GM19455 (cell line): ENCODE data around the gene MATK.
A peak's percentile ranks its signal among the peaks of the same experiment; 100 is the strongest.
"Not testable (repeated sequence)": the region's sequence is repeated elsewhere in the genome, so short reads cannot be mapped to it uniquely, and the experiment has no call there.

ENCODE experiments used
- ATAC-seq: cut with Tn5 transposase; IDR thresholded peaks from one replicate; pipeline ENCODE4 v1.9.1; 2021; ENCODE audit not compliant: unreplicated experiment

Gene MATK

DNA sequence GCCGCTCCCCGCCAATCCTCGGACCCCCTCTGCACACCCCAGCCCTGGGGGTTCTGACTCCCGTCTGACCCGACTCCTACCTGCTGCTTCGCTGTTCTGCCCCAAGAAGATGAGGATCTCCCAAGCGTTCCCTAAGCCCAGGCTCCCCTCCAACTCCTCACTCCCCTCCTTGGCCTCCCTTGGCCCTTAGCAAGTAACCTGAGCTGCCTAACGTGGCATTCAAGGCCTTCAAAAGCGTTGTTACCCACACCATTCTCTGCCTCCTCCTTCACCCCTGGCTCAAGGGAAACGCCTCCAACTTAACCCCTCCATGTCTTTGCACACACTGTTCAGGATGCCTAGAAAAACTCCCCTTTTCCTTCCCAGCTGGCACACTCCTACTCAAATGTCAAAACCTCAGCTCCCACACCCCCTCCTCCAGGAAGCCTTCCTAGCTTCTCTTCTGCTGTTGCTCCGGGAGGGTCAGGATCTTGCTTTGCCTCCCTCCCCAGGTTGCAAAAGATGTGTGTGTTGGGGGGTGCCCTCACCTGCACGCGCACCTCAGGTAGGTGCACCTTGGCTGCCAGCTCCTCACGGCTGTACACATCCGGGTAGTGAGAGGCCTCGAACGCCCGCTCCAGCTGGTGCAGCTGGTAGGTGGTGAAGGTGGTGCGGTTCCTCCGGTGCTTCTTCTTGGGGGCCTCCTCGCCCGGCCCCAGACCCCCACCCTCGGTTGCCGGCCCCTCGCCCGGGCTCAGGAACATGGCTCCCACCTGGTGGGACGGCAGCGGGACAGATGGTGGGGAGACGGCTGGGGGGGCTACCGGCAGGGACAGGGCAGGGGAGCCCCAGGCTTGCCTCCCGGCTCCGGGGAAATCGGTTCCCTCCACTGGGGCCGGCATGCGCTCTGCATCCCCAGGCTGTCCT is 14.9 kb downstream of the MATK start:
- no peak for ATAC-seq

DNA sequence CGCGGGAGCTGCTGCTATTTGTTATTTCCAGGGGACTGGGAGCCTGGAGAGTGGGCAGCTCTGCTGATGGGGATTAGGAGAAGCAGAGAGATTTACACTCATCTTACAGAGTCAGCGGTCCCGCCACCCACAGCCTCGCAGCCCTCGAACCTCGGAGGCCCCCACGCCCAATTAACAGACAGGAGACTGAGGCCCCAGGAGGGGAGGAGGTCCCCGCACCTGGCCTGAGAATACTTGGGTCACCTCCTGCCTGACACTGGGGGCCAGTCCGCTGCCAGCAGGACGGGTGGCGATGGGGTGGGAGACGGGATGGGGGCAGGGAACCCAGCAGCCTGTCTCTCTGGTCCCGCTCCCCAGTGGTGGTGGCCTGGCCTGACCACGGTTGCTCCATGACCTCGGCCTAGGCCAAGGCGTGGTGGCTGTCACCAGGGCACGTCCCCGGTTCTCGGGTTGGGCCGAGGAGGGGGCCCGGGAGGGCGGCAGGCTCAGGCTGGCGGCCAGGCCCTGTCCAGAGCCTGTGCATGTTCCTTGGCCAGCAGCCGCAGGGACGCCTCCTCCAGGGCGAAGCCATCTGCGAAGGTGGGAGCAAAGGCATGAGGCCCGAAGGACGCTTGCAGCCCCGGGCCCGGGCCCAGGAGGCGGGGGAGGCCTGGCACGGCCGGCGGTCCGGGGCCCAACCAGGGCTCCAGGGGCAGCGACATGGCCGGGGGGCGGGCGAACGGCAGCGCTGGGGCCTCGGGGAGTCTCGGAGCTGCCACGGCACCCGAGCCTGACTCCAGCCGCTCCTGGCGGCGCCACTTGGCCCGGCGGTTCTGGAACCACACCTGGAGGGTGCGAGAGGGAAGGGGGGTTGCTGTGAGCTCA is 15.8 kb downstream of the MATK start:
- ATAC-seq, result no peak

DNA sequence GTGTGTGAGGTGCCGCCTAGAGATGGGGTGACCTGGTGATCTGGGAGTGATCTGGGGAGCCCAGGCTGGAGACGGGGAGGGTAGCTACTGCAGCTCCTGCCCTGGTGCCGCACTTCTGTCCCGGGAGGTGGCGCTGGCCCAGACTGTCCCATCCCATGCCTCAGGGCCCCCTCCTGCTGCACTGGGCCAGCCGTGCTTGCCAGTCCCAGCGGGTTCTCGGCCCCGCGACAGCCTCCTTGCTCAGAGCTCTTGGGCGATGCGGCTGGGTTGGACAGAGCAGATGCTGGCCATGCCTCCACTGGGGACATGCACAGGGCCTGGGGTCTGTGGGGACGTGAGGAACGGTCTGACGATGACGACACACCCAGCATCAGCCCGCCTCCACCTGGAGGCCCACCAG is 16.7 kb downstream of the MATK start:
- ATAC-seq, result no peak

DNA sequence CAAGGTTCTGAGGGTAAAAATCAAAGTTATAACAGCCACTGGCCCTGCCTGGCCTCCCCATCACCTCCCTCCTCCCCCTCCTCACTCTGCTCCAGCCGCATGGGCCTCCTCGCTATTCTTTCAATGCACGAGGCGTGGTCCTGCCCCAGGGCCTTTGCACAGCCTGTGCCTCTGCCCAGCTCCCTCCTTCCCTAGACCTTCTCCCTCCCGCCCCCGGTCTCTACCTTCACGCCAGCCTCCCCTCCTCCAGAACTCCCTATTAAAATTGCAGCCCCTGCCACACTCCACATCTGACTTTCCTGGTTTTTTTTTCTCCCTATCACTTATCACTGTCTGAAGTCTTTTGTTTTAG is 17.5 kb downstream of the MATK start:
- no peak for ATAC-seq

DNA sequence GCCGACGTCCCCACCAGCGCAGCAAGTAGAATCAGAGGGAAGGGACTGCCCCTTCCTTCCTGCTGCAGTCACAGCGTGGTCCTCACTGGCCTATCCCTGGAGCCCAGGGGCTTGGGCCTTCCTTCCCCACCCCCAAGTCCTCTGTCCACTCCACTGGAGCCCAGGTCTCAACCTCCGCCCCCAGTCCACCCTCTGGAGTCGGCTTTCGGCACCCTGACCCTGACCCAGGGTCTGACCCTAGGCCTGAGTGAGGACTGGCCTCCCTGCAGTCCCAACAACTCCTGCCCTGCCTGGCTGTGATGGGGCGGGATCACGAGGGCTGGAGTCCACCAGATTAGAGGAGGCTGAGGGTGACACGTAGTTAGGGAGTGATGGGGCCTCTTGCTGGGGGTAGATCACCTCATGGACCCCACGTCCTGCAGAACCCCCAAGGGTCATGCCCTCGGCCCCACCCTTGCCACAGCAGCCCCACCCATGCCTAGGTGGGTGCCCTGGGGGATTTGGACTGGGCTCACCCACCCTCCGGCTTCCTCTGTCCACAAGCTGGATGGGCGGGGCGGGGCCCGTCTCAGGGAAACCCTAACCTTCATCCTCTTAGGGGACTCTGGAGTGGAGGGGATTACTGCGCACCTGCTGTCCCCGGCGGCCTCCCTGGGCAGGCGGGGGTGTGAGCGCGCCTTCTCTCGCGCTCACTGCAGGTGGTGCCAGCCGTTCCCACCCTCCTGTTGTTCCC is 18.0 kb downstream of the MATK start:
- ATAC-seq, result no peak

DNA sequence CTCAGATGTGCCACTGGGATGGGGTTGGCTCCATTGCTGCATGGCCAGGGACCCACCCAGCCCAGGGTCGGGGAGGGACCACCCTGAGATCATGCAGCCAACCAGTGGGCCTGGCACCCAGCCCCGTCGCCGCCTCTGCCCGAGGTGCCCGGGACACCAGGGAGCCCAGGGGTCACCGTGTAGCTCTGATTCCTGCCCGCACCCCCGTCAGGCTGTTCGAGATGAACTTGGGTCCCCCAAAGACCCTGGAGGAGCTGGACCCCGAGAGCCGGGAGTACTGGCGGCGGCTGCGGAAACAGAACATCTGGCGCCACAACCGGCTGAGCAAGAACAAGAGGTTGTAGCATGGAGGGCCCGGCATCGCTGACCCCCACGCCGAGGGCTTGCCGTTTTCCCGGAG is 19.1 kb downstream of the MATK start:
- no peak for ATAC-seq

DNA sequence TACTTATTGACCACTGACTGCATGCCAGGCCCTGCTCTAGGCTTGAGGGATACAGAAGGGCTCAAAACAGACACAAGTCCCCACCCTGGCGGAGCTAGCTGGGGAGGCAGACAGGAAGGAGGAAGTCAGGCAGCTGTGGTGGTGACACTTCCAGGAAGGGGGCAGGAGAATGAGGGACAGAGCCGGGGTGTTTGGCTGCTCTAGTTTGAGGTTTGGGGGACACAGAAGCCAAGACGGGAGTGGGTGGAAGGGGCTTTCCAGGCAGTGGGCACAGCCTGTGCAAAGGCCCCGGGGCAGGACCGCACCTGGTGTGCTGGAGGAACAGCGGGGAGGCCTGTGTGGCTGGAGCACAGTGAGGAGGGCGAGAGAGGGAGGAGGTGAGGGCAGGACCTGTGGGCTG is 19.7 kb downstream of the MATK start:
- ATAC-seq, result no peak

DNA sequence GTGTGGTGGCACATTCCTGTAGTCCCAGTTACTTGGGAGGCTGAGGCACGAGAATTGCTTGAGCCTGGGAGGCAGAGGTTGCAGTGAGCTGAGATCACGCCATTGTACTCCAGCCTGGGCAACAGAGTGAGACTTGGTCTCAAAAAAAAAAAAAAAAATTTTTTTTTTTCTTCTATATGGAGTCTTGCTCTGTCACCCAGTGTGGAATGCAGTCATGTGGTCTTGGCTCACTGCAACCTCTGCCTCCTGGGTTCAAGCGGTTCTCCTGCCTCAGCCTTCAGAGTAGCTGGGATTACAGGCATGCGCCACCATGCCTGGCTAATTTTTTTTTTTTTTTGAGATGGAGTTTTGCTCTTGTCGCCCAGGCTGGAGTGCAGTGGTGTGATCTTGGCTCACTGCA is 20.4 kb downstream of the MATK start:
- ATAC-seq, result not testable (repeated sequence)

DNA sequence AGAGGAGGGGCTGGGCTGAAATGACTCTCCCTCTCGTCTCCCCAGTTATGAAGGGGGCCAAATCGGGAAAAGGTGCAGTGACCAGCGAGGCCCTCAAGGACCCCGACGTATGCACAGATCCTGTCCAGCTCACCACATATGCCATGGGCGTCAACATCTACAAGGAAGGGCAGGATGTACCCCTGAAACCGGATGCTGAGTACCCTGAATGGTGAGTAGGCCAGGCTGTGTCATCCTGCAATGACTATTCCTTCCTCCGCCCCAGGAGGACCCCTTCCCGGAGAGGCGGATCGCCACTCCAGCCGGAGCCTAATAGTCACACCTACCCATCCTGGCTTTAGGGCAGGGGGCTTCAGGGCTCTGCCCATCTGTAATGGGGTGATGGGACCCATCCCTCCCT is 21.1 kb downstream of the MATK start:
- ATAC-seq, result no peak

DNA sequence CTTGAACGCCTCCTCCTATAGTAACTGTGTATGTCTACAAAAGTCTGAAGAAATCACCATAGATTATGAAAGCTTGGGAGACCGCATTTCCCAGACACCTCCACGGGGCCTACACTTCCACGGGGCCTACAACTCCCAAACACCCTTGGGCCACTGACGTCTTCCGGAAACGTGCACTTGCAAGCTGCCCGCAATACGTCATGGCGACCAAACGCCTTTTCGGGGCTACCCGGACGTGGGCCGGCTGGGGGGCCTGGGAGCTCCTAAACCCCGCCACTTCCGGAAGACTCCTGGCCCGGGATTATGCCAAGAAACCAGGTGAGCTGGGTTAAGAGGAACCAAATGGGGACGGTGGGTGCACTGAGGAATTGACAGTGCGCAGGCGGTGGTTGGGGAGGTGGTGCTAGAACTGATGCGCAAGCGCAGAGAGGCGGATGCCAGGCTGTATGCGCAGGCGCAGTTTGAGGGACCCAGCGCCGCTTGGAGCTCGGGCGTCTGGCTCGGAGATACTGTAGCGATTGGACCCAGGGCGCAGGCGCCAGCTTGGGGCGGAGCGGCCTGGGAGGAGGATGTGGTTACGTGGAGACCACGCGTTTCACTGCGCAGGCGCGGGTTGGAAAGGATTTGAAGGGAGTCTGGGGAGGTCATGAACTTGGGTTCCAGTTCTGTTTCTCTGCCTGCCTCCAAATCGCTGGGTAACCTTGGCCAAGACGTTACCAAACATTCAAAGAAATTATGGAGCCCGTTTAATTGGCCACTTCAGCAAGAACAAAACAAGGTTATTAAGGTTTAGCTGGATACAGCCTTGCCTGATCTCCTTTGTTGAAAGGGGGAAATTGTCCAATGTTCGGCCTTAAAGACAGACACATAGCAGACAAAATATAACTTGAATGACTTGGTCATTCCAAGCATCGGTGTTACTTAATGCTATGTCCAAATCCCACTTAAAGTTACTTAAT is 23.4 kb downstream of the MATK start, which contains the start of gene MRPL54:
Gene MRPL54 (plus strand): TSS at position 182 of the 959 bp plus-strand sequence. CDS start 19 bp downstream, at position 201.
- peak; percentile 70 for ATAC-seq

DNA sequence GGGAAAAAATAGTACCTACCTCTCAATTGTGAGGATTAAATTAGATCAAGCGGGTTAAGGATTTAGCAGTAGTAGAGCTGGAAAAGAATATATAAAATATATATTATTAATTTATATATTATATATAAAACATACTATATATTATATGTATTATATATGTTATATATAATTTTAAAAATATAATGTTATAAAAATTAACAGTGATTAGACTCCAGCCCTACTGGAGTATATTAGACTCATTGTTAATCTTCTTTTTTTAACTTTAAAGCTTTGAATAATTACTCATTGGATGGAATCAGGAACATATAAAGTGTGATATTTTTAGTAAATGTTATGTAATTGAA is 24.1 kb downstream of the MATK start:
- no peak for ATAC-seq

DNA sequence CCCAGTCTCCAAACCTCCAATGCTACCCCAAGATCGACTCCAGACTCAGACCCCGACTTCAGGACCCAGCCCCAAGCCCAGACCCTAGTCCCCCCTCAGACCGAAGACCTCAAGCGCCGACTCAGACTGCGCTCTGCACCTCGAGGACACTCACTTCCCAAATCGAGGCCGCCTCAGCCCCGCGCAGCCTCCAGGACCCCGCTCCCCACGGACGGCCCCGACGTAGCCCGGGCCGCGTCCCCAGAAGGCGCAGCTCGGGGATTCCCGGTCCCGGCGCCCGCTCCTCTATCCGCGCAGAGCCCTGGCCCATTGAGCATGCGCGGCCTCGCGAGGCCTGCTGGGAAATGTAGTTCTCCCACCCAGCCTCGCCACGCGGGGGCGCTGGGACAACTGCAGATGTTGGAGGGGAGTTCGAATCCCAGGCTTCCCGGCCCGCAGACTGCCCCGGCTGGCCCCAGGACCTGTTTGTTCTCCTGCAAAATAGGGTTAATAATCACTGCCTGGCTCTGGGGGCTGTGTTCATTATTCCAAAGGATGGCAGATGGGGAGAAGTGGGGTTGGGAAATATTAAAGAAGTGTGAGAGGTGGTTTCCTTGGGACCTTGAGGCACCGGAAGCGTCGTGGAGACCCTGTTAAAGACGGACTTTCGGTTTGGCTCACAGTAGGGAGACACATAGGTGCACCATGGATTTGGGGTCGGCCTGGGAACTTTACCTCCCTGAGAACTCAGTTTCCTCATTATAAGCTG is 24.6 kb downstream of the MATK start, which contains the start of gene APBA3:
Gene APBA3 (minus strand): TSS at position 311 of the 748 bp plus-strand sequence. CDS start 1,428 bp downstream, outside the sequence.
- ATAC-seq, result no peak

DNA sequence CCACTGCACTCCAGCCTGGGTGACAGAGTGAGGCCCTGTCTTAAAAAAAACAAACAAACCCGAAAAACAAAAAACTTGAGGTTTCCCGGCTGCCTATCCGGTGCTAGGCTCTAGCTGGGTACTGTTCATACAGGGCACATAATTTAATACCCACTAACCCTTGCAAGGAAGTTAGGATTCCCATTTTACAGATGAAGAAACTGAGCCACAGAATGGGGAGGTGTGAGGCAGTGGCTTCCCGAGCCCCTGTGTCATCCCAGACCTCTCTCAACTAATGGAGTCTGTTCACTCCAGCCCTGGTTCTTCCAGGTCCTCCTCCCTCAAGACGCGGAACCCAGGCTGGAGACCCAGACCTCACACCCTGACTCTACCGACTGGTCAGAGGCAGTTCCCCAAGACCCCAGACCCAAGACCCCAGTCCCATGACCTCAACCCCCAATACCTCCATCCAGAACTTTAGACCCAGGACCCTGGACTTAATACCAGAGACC is 25.3 kb downstream of the MATK start:
- no peak for ATAC-seq

DNA sequence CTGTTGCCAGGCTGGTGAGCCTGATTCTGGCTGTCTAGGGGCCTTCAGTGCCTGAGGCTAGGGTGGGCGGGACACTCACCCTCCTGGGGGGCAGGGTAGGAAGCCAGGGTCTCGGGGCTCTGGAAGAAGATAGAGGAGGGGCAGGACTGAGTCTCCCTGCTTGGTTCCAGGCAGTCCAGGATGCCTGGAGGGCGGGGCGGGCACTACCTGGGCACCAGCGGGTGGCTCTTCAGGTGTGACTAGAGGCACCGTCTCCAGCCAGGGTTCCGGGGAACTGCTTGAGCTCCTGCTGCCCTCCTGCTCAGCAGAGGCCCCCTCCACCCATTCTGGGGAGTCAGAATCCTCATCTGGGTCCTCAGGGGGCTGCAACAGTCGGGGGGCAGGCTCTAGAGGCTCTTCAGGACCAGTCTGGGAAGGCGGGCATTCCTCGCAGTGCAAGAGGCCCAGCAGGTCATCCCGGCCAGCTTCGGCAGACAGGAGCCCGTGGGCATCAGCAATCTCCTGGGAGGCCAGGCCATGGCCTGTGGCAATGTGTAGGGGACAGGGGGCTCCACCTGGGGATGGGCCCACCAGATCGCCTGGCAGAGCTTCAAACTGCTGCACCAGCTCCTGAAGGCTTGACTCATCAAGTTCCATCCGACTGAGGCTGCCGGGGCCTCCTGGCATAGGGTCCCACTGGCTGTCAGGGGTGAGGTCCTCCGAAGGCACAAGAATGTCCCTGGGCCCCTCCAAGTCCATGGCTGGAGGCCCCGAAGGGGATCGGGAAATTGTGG is 26.5 kb downstream of the MATK start:
- ATAC-seq, result no peak

DNA sequence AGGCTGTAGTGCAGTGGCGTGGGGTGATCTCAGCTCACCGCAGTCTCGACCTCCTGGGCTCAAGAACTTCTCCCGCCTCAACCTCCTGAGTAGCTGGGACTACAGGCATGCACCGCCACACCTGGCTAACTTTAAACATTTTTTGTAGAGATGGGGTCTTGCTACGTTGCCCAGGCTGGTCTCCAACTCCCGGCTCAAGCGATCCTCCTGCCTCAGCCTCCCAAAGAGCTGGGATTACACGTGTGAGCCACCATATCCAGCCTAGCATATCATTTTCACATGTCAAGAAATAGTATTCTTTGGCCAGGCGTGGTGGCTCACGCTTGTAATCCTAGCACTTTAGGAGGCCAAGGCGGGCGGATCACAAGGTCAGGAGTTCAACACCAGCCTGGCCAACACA is 27.9 kb downstream of the MATK start:
- ATAC-seq, result not testable (repeated sequence)

DNA sequence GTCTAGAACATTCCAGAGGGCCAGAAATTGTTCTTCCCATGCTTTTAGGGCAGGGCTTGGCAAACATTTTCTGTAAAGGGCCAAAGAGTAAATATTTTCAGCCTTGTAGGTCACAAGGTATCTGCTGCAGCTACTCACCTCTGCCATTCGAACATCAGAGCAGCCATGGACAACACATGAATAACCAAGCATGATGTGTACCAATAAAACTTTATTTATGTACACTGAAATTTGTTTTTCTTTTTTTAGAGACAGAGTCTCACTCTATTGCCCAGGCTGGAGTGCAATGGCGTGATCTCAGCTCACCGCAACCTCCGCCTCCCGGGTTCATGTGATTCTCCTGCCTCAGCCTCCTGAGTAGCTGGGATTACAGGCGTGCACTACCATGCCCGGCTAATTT is 28.5 kb downstream of the MATK start:
- not testable (repeated sequence) for ATAC-seq

DNA sequence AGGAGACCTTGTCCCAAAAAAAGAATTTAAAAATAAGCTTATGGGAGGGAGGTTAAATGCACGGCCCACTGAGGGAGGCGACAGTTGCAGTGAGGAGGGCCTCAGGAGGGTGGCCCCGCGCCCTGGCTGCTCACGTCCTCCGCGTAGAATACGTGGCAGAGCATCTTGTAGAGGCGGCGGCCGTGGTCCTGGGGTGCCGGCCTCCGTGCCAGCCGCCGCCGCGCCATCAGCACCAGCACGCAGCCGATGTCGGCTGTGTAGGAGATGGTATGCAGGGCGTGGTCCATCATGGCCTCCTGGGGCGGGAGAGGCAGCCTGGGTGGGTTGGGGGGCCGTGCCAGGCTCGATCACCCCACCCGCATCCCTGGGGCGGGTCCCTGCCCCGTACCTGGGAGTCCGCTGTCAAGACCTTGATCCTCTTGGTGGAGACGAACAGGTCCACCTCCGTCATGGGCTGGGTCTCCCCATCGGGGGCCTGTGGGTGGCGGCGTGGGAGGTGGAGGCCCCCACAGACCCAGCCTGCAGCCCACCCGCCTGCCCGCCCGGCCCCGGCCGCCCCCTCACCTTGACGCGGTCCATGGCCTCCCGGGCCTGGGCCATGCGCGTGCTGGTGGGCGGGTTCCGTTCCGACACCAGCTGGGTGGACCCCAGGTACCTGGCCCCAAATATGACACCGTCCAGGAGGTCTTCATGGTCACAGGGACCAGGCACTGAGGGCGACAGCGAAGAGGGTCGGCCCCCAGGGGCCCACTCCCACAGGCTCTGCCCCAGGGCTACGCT is 32.4 kb downstream of the MATK start:
- ATAC-seq, result no peak

DNA sequence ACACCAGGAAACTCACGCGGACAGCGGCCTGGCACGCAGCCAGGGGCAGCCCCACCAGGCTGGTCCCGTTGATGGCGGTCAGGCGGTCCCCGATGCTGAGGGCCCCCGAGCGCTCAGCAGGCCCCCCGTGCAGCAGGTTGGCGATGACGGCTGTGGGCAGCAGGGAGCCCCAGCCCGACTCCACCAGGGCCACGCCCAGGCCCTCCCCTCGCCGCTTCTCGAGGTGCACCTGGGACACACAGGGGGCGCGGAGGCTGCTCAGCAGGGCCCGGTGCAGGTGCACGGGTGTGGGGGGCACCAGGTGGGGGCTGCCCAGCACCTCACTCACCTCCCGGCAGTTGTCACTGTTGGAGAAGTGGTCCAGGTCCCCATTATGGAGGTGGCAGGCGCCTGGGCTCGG is 33.7 kb downstream of the MATK start:
- ATAC-seq, result no peak
